Fibroblast of villous mesenchyme (primary cell): ENCODE data around the gene CEP295NL. TPM values are rescaled to one million over a fixed set of nuclear protein-coding genes. Genes with fewer than 3 reads are reported as not detected.
"Not testable (repeated sequence)": the region's sequence is repeated elsewhere in the genome, so short reads cannot be mapped to it uniquely, and the experiment has no call there.

Source experiments
- DNase-seq: peaks from one replicate; pipeline ENCODE4 v3.0.0-alpha.2; 2010; ENCODE audit warnings: low read depth
- H3K4me3 ChIP-seq: 2 replicates; pipeline ENCODE4 v1.5.1; 2011; ENCODE audit warnings: low read depth, mild to moderate bottlenecking, low read length
- total RNA-seq: library from RNA; depleted of rRNA; stranded (reverse); fragments of >200 nt; gene quantifications from 2 replicates; pipeline ENCODE4 v1.2.3, GENCODE V29; 2012
- TF ChIP-seq, protein P1 (sequence below): IDR thresholded peaks from 2 replicates; pipeline ENCODE4 v1.5.1; 2012; ENCODE audit warnings: low read depth, mild to moderate bottlenecking, low read length; ENCODE audit not compliant: insufficient read depth

Gene CEP295NL
- total RNA-seq, 1 donor, result 5.6 TPM

- peak; percentile 78 for DNase-seq
- no peak overlapping the region for H3K4me3 ChIP-seq
- TF ChIP-seq, protein P1, sequence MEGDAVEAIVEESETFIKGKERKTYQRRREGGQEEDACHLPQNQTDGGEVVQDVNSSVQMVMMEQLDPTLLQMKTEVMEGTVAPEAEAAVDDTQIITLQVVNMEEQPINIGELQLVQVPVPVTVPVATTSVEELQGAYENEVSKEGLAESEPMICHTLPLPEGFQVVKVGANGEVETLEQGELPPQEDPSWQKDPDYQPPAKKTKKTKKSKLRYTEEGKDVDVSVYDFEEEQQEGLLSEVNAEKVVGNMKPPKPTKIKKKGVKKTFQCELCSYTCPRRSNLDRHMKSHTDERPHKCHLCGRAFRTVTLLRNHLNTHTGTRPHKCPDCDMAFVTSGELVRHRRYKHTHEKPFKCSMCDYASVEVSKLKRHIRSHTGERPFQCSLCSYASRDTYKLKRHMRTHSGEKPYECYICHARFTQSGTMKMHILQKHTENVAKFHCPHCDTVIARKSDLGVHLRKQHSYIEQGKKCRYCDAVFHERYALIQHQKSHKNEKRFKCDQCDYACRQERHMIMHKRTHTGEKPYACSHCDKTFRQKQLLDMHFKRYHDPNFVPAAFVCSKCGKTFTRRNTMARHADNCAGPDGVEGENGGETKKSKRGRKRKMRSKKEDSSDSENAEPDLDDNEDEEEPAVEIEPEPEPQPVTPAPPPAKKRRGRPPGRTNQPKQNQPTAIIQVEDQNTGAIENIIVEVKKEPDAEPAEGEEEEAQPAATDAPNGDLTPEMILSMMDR, result no peak
Observed at GRCh38 chr17:78875363-78876093, 27.5 kb downstream of the CEP295NL start.

DNA sequence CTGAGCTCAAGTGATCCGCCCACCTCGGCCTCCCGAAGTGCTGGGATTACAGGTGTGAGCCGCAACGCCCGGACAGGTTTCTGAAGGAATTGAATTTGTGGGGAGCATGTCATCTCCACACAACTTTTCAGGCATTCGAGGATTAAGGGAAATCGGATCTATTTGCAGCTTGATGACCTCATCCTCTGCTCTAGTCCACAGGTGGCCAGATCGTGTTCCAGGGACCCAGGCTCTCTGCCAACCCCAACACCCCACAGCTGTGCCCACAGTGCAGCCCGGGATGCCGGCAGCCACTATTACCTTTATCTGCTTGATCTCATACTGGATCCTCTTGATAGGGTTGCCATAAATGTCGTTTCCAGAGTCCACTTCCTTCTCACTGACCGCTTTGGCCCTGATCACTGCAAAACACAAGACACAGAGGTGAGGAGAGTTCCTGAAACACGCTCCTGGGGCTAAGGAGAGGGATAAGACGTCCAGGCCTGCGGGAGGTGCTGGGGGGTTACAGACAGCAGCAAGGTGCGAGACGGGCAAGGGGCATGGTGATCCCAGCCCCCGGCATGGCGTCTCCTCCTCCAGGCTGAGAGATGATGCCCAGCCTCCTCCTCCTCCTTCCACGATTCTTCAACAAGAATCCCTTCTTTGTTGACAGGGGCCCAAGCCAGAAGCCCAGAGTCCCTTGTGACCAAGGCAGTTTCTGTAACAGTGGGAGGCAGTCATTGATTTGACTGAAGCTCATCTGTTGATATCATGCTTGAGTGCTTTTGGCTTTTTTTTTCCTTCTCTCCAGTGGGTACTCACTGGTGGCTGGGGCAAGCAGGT is 29.3 kb downstream of the CEP295NL start:
- no peak overlapping the region for H3K4me3 ChIP-seq
- no peak for DNase-seq
- TF ChIP-seq, protein P1, result no peak

GRCh38 chr17:78872486-78872885 is 30.5 kb downstream of the CEP295NL start:
- no peak for DNase-seq
- no peak overlapping the region for H3K4me3 ChIP-seq
- TF ChIP-seq, protein P1, result no peak

DNA sequence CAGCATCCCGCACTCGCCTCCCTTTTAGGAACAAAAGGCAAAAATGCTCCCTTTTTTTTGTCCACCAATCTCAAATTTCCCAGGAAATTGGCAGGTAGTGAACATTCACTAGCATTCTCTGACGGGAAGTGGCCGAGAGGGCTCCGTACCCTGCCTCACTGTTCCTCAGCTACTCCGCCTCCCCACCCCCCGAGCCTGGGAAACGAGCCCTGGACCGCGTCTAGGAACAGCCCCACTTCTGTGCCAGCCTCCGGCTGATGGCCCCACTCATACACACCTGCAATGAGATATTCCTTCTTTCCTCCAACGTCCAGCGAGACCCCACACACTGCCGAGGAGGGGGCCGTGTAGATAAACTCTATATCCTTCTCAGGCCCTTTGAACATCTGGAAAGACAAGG is 32.4 kb downstream of the CEP295NL start:
- H3K4me3 ChIP-seq, result no peak overlapping the region
- TF ChIP-seq, protein P1, result no peak
- DNase-seq, result no peak

- H3K4me3 ChIP-seq, result no peak overlapping the region
- TF ChIP-seq, protein P1, result no peak
- peak; percentile 82 for DNase-seq
Observed at GRCh38 chr17:78868391-78868790, 34.6 kb downstream of the CEP295NL start.

DNA sequence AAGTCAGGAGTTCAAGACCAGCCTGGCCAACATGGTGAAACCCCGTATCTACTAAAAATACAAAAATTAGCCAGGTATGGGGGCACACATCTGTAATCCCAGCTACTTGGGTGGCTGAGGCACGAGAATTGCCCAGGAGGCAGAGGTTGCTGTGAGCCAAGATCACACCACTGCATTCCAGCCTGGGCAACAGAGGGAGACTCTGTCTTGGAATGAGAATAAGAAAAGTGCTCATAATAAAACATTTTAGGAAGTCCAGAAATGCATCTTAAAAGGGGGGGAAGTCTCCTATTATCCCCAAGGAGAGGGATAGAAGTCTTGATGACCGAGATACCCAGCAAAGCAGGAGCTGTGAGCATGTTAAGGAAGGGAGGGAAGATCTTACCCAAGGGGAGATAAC is 36.0 kb downstream of the CEP295NL start:
- not testable (repeated sequence) for DNase-seq, H3K4me3 ChIP-seq

DNA sequence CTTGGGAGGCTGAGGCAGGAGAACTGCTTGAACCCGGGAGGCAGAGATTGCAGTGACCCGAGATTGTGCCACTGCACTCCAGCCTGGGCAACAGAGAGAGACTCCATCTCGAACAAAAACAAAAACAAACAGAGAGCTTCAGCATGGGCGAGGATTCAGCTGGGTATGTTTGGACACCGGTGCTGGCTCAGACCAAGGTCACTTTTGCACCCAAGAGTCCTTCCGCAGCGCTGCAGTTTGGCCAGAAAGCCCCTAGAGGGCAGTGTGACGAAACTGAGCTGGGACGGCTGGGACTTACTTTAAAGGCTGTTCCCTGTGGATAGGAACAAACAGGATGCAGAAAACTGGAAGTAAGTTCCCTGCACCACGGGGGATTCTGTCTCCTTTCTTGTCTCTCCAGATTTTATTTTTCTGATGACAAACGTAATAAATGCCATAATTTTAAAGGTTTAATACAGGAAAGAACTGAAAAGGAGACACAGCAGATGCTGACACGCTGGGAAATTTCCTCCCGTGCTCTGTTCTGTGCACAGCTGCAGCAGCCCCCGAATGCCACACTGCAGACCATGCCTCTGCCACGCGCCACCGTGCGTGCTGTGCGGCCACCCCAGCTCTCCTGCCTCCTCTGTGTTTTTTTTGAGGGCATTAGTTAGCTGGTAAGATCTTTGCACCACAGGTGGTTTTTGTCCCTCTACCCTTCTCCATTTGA is 37.2 kb downstream of the CEP295NL start:
- H3K4me3 ChIP-seq, result peak overlapping the region; percentile 21
- peak; percentile 87 for DNase-seq
- TF ChIP-seq, protein P1, result peak; percentile 96
